Hematopoietic multipotent progenitor cell treated with erythropoietin and hydrocortisone succinate and interleukin-3 and kit ligand, for 4 days (in vitro differentiated cells): ENCODE data around the gene PRUNE2.

Experiments
- DNase-seq: peaks from one replicate; pipeline ENCODE4 v3.0.0-alpha.2; 2015

The PRUNE2 gene

DNA sequence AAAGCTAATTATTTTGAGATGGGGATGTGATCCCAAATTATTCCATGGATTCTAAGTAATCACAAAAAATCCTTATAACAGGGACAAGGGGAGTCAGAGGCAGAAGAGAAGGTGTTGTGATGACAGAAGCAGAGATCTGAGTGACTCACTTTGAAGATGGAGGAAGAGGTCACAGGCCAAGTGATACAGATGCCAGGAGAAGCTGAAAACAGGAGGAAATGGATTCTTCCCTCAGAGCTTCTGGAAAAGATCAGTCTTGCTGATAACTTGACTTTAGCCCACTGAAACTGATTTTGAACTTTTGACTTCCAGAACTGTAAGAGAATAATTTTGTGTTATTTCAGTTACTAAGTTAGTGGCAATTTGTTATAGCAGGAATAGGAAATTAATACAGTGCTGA, 341.6 kb downstream of the PRUNE2 start:
- DNase-seq: no peak

- peak; percentile 83 for DNase-seq
Observed at GRCh38 chr9:76562511-76562911, 343.4 kb downstream of the PRUNE2 start.

DNA sequence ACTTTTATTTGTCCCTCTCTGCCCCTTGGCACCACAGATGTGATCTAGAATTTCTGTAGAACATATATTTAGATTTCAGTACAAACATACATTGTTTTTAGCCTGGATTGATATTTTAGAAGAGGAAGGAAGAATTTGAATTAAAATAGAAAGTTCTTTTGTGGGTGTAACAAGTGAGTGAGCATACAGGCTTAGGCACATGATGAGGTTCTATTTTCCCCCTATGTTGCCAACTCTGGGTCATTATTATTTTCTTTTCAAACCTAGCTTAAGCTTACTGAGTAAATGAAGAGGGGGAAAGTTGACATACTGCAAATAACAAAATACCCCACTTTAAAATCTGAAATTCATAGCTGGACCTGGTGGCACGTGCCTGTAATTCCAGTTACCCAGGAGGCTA, 344.0 kb downstream of the PRUNE2 start:
- no peak for DNase-seq
